Panc1 (cell line): ENCODE data around the gene SMTNL1. TPM values are rescaled to one million over a fixed set of nuclear protein-coding genes. Genes with fewer than 3 reads are reported as not detected.

ENCODE experiments used
- ATAC-seq: fragments of 200-7000 bp; cut with Tn5 transposase; 2 replicates; pipeline ENCODE4 v1.9.1; 2020; ENCODE audit warnings: mild to moderate bottlenecking, moderate library complexity
- BruUV-seq: library from RNA; stranded (reverse); fragments of 400-500 nt; replicated peaks from 2 replicates; lab custom pipeline; 2021; lab: Mats Ljungman, UMichigan
- CTCF ChIA-PET: fragments of 300-600 bp; sonication (Branson Sonifier 250); formaldehyde crosslinking; loops from one replicate; lab custom pipeline; 2022; ENCODE audit warnings: antibody characterized with exemption; lab: Charles Lee
- POLR2A ChIA-PET: fragments of 300-600 bp; sonication (Branson Sonifier 250); formaldehyde crosslinking; loops from one replicate; lab custom pipeline; 2022; ENCODE audit warnings: antibody characterized with exemption; lab: Charles Lee
- DNase-seq: peaks from one replicate; pipeline ENCODE4 v3.0.0-alpha.2; 2010; ENCODE audit warnings: low read depth, low spot score
- H3K27ac ChIP-seq: 2 replicates; pipeline ENCODE4 v1.5.1; 2011; ENCODE audit warnings: mild to moderate bottlenecking, low read length, inconsistent platforms
- H3K27me3 ChIP-seq: fragments of 200-500 bp; sonication (Bioruptor generic); 2 replicates; pipeline ENCODE4 v1.6.0; 2014; ENCODE audit warnings: low read length, inconsistent platforms; ENCODE audit not compliant: control insufficient read depth, insufficient read depth
- H3K36me3 ChIP-seq: fragments of 200-500 bp; sonication (Bioruptor generic); 2 replicates; pipeline ENCODE4 v1.5.1; 2014; ENCODE audit warnings: inconsistent platforms, mild to moderate bottlenecking, low read length, moderate library complexity; ENCODE audit not compliant: control insufficient read depth, insufficient read depth
- H3K4me1 ChIP-seq: 2 replicates; pipeline ENCODE4 v1.5.1; 2011; ENCODE audit warnings: inconsistent platforms, mild to moderate bottlenecking, low read length, moderate library complexity; ENCODE audit not compliant: control insufficient read depth, insufficient read depth
- H3K4me3 ChIP-seq, 2 experiments: 2 replicates each; pipeline ENCODE4 v1.5.1; 2011 to 2012; ENCODE audit warnings: low read depth in 2 of 2, low read length in 2 of 2, mild to moderate bottlenecking in 2 of 2, inconsistent platforms in 1 of 2, moderate library complexity in 1 of 2
- H3K9me3 ChIP-seq: fragments of 200-500 bp; sonication (Bioruptor generic); 2 replicates; pipeline ENCODE4 v1.5.1; 2014; ENCODE audit warnings: low read depth, mild to moderate bottlenecking, inconsistent platforms, low read length, moderate library complexity; ENCODE audit not compliant: control insufficient read depth, insufficient read depth
- CTCF ChIP-seq: fragments of 450-650 bp; IDR thresholded peaks from 2 replicates; pipeline ENCODE4 v1.5.1; 2017; ENCODE audit warnings: mild to moderate bottlenecking
- POLR2AphosphoS5 ChIP-seq: IDR thresholded peaks from 2 replicates; pipeline ENCODE4 v1.6.1; 2012; ENCODE audit warnings: mild to moderate bottlenecking, low read depth, low read length, moderate library complexity
- REST ChIP-seq, 2 experiments: IDR thresholded peaks; 2 replicates each; pipeline ENCODE4 v1.6.1; 2011 to 2012; ENCODE audit warnings: low read depth in 2 of 2, control low read depth in 1 of 2, low read length in 1 of 2, mild to moderate bottlenecking in 1 of 2, moderate library complexity in 1 of 2; ENCODE audit not compliant: insufficient read depth in 1 of 2
- SIN3A ChIP-seq: IDR thresholded peaks from 2 replicates; pipeline ENCODE4 v1.6.1; 2012; ENCODE audit warnings: low read depth, mild to moderate bottlenecking, low read length, moderate library complexity, borderline replicate concordance; ENCODE audit not compliant: insufficient read depth
- TCF7L2 ChIP-seq: IDR thresholded peaks from 2 replicates; pipeline ENCODE4 v1.6.1; 2011; ENCODE audit warnings: mild to moderate bottlenecking, low read depth, low read length, inconsistent platforms
- in situ Hi-C: cut with HindIII; loops from 2 replicates; pipeline ENCODE4 v1.10.0; 2016; ENCODE audit warnings: low sequenced_read_pairs, low pct_unique_long_range_greater_than_20kb
- intact Hi-C: fragments of 100-400 bp; cut with micrococcal nuclease; formaldehyde crosslinking; loops from one replicate; pipeline ENCODE4 v1.10.0; 2022; ENCODE audit not compliant: unreplicated experiment
- total RNA-seq: library from RNA; stranded (reverse); gene quantifications from one replicate; pipeline ENCODE4 v1.2.1, GENCODE V29; 2021; ENCODE audit not compliant: unreplicated experiment

The SMTNL1 gene
- total RNA-seq, 1 experiment from 2014 or later = not detected

GRCh38 chr11:57493507-57494503 is 43.6 kb upstream of the SMTNL1 start:
- no peaks in the 10 kb centered on the region for H3K36me3 ChIP-seq
- H3K4me1 ChIP-seq = no peaks in the 10 kb centered on the region
- peak; percentile 93 for TF ChIP-seq CTCF
- TF ChIP-seq REST (IDR thresholded peaks at IDR 0.05; ENCODE audit: insufficient read depth in 1 of 2, low read depth in 2 of 2, low read length in 1 of 2) = no peak
- DNase-seq (no peak), ATAC-seq (peak; percentile 65)
- BruUV-seq = no TSS peak
- H3K27me3 ChIP-seq = no peaks in the 10 kb centered on the region
- intact Hi-C loops (loop anchor here (5.0 kb wide), 1 partner anchor 33 kb away; no protein-coding TSS in a partner anchor), in situ Hi-C loops (no loop called here)
- no peaks in the 10 kb centered on the region for H3K9me3 ChIP-seq
- CTCF ChIA-PET = interaction anchor here (0.6 to 2.4 kb wide), 18 partner anchors 8 to 373 kb away, joined by 3 to 17 read pairs (median 4); no protein-coding TSS in a partner anchor
- POLR2A ChIA-PET = no interaction called here
- H3K27ac ChIP-seq = peak overlapping the region; percentile 59; the same call in 1 of the 2 replicates
- H3K4me3 ChIP-seq = no peak overlapping the region

GRCh38 chr11:57496109-57496820 is 41.1 kb upstream of the SMTNL1 start:
- no TSS peak for BruUV-seq
- intact Hi-C loops (no loop called here), in situ Hi-C loops (no loop called here)
- H3K4me1 ChIP-seq = no peaks in the 10 kb centered on the region
- ChIA-PET CTCF (no interaction called here), POLR2A (no interaction called here)
- DNase-seq (no peak), ATAC-seq (no peak)
- no peak overlapping the region for H3K4me3 ChIP-seq
- no peaks in the 10 kb centered on the region for H3K27me3 ChIP-seq
- no peaks in the 10 kb centered on the region for H3K36me3 ChIP-seq
- H3K9me3 ChIP-seq = no peaks in the 10 kb centered on the region
- H3K27ac ChIP-seq = no peak overlapping the region
- TF ChIP-seq TCF7L2 (no peak), SIN3A (no peak), POLR2AphosphoS5 (no peak), REST (IDR thresholded peaks at IDR 0.05; ENCODE audit: insufficient read depth in 1 of 2, low read depth in 2 of 2, low read length in 1 of 2) (no peak), CTCF (no peak)
